MCF 10A (cell line): ENCODE data around the gene MYO10. TPM values are rescaled to one million over a fixed set of nuclear protein-coding genes. Genes with fewer than 3 reads are reported as not detected.
A peak's percentile ranks its signal among the peaks of the same experiment; 100 is the strongest.

Source experiments
- BruUV-seq: library from RNA; stranded (reverse); fragments of 400-500 nt; replicated peaks from 2 replicates; lab custom pipeline; 2021; lab: Mats Ljungman, UMichigan
- CTCF ChIA-PET: fragments of 300-600 bp; sonication (Branson Sonifier 250); formaldehyde crosslinking; extraction: SDS; loops from one replicate; lab custom pipeline; 2021; ENCODE audit warnings: antibody characterized with exemption, inconsistent platforms; lab: Yijun Ruan, JAX
- POLR2A ChIA-PET: fragments of 300-600, 350-650 bp; sonication (Branson Sonifier 250); formaldehyde crosslinking; extraction: SDS; loops from one replicate; lab custom pipeline; 2020; ENCODE audit warnings: antibody characterized with exemption, inconsistent platforms; lab: Yijun Ruan, JAX
- DNase-seq: peaks from one replicate; pipeline ENCODE4 v3.0.0-alpha.2; 2018; ENCODE audit not compliant: unreplicated experiment
- H3K27ac Mint-ChIP-seq: one replicate; pipeline ENCODE4 v1.8.0; 2022; ENCODE audit warnings: mild to moderate bottlenecking, low read depth, mixed read lengths; ENCODE audit not compliant: unreplicated experiment
- H3K27me3 Mint-ChIP-seq: one replicate; pipeline ENCODE4 v1.8.0; 2022; ENCODE audit warnings: mixed read lengths; ENCODE audit not compliant: insufficient read depth, unreplicated experiment
- H3K36me3 Mint-ChIP-seq: one replicate; pipeline ENCODE4 v1.8.0; 2022; ENCODE audit warnings: mild to moderate bottlenecking, moderate library complexity, mixed read lengths; ENCODE audit not compliant: insufficient read depth, unreplicated experiment
- H3K4me1 Mint-ChIP-seq: one replicate; pipeline ENCODE4 v1.8.0; 2022; ENCODE audit warnings: mixed read lengths; ENCODE audit not compliant: insufficient read depth, unreplicated experiment
- H3K4me3 Mint-ChIP-seq: one replicate; pipeline ENCODE4 v1.8.0; 2022; ENCODE audit warnings: mild to moderate bottlenecking, moderate library complexity, mixed read lengths; ENCODE audit not compliant: unreplicated experiment
- H3K9me3 Mint-ChIP-seq: one replicate; pipeline ENCODE4 v1.8.0; 2022; ENCODE audit warnings: mixed read lengths; ENCODE audit not compliant: unreplicated experiment
- intact Hi-C: fragments of 100-400 bp; cut with micrococcal nuclease; formaldehyde crosslinking; loops from 2 replicates; pipeline ENCODE4 v1.14.1; 2022
- total RNA-seq: library from RNA; stranded (reverse); gene quantifications from 2 replicates; pipeline ENCODE4 v1.2.3, GENCODE V29; 2022
- TF ChIP-seq, protein P1 (sequence below): fragments of 200-600 bp; IDR thresholded peaks from one replicate; pipeline ENCODE4 v1.8.0; 2022; ENCODE audit warnings: antibody characterized with exemption, mild to moderate bottlenecking; ENCODE audit not compliant: unreplicated experiment

MYO10 gene
- total RNA-seq, 1 experiment from 2014 or later = 35.7 TPM

DNA sequence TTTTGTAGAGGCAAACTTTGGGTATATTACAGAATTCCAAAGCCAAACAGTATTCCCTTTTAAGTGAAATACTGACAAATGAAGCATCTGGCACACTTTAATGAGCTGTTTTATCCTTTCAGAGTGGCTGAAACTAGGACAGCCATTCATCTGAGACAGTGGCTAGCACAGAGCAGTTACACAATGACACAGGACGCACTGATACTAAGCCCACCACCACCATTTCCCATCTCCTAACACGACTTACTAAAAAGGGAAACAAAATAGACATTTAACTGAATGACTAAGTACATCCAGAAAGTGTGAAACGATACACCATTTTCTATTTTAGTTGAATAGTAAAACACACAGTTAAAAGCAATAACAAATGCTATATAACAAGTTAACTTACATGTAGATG lies 198.9 kb downstream of the MYO10 start:
- BruUV-seq = no TSS peak
- Mint-ChIP-seq H3K27me3 (no peaks in the 10 kb centered on the region), H3K4me3 (no peak overlapping the region), H3K4me1 (peaks cover 26% of the 10 kb centered on the region), H3K9me3 (no peaks in the 10 kb centered on the region), H3K27ac (peak overlapping the region; percentile 1), H3K36me3 (peaks cover 18% of the 10 kb centered on the region)
- ChIA-PET CTCF (interaction anchor here (1.6 kb wide), 1 partner anchor 452 kb away, joined by 4 read pairs; no protein-coding TSS in a partner anchor), POLR2A (no interaction called here)
- DNase-seq = no peak
- TF ChIP-seq, protein P1, sequence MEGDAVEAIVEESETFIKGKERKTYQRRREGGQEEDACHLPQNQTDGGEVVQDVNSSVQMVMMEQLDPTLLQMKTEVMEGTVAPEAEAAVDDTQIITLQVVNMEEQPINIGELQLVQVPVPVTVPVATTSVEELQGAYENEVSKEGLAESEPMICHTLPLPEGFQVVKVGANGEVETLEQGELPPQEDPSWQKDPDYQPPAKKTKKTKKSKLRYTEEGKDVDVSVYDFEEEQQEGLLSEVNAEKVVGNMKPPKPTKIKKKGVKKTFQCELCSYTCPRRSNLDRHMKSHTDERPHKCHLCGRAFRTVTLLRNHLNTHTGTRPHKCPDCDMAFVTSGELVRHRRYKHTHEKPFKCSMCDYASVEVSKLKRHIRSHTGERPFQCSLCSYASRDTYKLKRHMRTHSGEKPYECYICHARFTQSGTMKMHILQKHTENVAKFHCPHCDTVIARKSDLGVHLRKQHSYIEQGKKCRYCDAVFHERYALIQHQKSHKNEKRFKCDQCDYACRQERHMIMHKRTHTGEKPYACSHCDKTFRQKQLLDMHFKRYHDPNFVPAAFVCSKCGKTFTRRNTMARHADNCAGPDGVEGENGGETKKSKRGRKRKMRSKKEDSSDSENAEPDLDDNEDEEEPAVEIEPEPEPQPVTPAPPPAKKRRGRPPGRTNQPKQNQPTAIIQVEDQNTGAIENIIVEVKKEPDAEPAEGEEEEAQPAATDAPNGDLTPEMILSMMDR = no peak
- intact Hi-C loops = no loop called here

- ChIA-PET CTCF (interaction anchor here (0.6 to 1.6 kb wide), 3 partner anchors 197 to 1879 kb away, joined by 4 to 9 read pairs (median 4); no protein-coding TSS in a partner anchor), POLR2A (interaction anchor here (1.0 kb wide), 1 partner anchor 318 kb away, joined by 3 read pairs; no protein-coding TSS in a partner anchor)
- no peak overlapping the region for H3K4me3 Mint-ChIP-seq
- peaks cover 16% of the 10 kb centered on the region for H3K36me3 Mint-ChIP-seq
- DNase-seq = peak; percentile 45
- no TSS peak for BruUV-seq
- H3K9me3 Mint-ChIP-seq = no peaks in the 10 kb centered on the region
- TF ChIP-seq, protein P1 = no peak
- H3K27ac Mint-ChIP-seq = peak overlapping the region; percentile 50
- intact Hi-C loops = no loop called here
- H3K4me1 Mint-ChIP-seq = peaks cover 26% of the 10 kb centered on the region
- no peaks in the 10 kb centered on the region for H3K27me3 Mint-ChIP-seq
These were observed 199.7 kb downstream of the MYO10 start for GRCh38 chr5:16736158-16736995.

GRCh38 chr5:16735101-16736060 lies 200.7 kb downstream of the MYO10 start:
- no peak overlapping the region for H3K4me3 Mint-ChIP-seq
- peak overlapping the region; percentile 50 for H3K27ac Mint-ChIP-seq
- DNase-seq = no peak
- TF ChIP-seq, protein P1 = no peak
- H3K27me3 Mint-ChIP-seq = no peaks in the 10 kb centered on the region
- no TSS peak for BruUV-seq
- CTCF ChIA-PET = interaction anchor here (0.6 to 0.9 kb wide), 3 partner anchors 137 to 1878 kb away, joined by 3 to 9 read pairs (median 4); no protein-coding TSS in a partner anchor
- intact Hi-C loops = no loop called here
- peaks cover 26% of the 10 kb centered on the region for H3K4me1 Mint-ChIP-seq
- peaks cover 8% of the 10 kb centered on the region for H3K36me3 Mint-ChIP-seq
- POLR2A ChIA-PET = no interaction called here
- no peaks in the 10 kb centered on the region for H3K9me3 Mint-ChIP-seq
